Stimulated activated CD8-positive, alpha-beta memory T cell treated with anti-CD3 and anti-CD28 coated beads, Interleukin-15, amount 100 ng/mL, for 48 hours (primary cell): ENCODE data around the gene GABBR2.

ENCODE experiments used
- DNase-seq, 2 donors: peaks; one replicate each; pipeline ENCODE4 v3.0.0-alpha.2; 2020; ENCODE audit warnings: low read depth in 2 of 2

The GABBR2 gene

GRCh38 chr9:98721643-98722042 lies 12.9 kb upstream of the GABBR2 start:
- DNase-seq: no peak

- DNase-seq: no peak
These were observed 11.7 kb upstream of the GABBR2 start for GRCh38 chr9:98720402-98720801.

GRCh38 chr9:98719055-98719454 lies 10.3 kb upstream of the GABBR2 start:
- DNase-seq: no peak

DNA sequence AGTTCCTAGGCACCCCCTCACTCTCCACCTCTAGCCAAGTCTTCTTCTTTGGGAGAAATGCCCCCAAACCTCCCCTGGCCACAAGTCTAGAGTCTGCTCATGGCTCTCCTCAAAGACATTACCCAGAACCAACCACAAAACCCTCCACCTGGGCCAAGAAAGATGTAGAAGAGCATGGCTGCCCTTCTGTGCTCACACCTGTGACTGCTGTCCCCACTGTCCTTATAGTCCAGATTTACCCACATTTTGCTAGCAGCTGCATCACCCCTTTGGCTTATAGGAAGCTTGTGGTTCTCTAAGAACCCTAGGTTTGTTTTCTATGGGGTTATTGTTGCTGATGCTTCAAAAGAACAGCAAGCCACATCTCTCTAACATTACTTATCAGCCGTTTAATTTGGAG lies 6.1 kb upstream of the GABBR2 start:
- DNase-seq: no peak

DNA sequence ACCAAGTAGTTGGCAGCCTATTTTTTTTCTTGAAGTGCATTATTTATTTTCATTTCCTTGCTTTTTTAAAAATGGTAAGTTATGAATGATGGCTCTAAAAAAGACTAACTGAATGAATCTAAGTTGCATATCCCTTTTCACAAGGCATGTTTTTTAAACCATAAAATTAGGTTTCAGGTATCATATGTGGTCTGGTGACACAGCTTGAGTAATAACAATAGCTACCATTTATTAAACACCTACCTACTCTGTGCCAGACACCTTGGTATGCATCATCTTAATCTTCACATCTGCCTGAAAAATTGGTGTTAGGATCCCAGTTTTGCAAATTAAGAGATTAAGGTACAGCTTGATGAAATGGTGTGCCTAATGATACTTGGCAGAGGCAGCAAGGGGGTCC lies 4.3 kb upstream of the GABBR2 start:
- DNase-seq: no peak

DNA sequence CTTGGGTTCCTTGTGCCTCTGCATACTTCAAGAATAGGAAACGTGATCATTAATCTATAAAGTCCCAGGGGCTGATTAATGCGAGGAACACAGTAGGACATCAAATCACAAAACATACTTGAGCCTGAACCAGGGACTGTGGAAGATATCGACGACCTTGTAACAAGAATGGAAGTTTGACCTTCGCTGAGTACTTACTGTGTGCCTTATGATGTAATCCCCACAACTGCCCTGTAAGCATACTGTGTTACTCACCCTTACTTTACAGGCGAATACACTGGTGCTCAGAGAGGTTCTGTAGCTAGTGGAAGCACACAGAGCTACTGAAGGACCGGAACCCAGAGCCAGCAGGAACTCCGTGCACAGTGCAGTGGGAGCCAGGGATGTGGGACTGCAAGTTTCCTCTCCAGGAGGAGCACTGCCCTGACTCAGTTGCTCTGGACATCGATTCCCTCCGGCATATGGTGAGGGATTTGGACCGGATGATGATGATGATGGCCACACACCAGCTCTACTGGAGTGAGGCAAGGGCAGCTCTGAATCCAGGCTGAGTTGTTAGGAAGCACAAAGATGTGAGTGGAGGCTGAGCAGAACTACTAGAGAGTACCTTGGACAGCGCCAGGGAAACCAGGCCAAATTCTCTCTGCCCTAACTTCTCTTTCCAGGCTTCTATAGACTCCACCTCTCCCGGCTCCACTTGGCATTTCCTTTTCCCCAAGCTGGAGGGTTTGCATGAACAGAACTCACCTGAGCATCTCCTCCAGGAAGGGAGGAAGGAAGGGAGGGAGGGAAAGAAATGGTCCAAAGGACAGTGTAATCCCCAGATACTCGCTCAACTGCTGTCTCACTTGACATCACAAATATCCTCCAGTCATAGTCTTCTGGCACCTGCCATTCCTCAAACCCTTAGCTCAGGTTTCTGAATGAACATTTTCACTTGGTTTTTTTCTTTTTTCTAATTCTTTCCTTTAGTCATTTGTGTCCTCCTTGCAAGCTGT lies 1.5 kb upstream of the GABBR2 start:
- DNase-seq: no peak

- DNase-seq: no peak
These were observed 417 bp downstream of the GABBR2 start for GRCh38 chr9:98708103-98708932.

- DNase-seq: peak; percentile 7 to 28
These were observed 1.3 kb downstream of the GABBR2 start for GRCh38 chr9:98707166-98708102.

DNA sequence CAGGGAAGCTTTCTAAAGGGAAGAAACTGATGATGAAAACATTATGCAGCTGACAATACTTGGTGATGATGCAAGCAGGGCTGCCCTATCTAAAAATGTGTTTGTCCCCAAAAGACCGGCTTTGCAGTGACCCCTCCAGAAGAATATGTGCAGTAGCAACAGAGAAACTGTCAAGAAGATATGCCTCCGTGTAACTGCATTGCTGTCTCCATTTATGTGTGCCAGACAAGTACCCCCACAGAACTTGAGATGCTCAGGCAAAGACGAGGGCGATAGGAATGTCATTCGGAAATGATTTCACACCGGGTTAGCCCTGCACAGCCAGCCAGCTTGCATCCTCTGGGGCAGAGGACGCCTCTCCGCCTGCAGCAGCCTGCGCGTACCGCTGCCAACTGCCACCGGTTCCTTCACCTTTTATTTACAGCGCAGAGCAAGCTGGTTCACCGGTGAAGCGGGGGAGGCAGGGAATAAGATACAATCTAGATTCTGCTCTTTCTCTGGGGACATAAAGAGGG lies 2.0 kb downstream of the GABBR2 start:
- DNase-seq: no peak

DNA sequence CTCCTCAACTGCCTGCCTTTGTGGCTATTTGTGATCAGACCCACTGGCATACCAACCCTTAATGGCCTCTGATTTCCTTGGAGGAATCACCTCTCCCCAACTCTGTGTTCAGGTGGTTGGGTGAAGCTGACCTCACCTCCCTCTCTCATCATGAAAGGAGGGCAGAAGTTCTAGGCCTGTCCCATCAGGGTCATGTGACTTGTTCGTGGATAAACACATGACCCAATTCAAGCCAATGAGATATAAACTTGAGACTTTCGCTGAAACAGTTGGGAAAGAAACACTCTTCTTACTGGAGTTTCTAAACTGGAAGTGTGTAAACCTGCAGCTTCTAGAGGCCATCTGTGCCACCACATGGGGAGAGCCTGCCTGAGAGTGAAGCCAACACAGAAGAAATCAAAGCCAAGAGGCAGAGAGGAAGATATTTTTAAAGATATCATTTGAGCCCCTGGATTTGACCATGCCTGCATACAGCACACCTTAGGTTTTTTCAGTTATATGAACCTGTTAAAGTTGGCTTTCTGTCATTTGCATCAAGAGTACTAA lies 5.8 kb downstream of the GABBR2 start:
- DNase-seq: no peak

GRCh38 chr9:98702340-98702739 lies 6.4 kb downstream of the GABBR2 start:
- DNase-seq: no peak

- DNase-seq: no peak
These were observed 7.2 kb downstream of the GABBR2 start for GRCh38 chr9:98701576-98701975.

DNA sequence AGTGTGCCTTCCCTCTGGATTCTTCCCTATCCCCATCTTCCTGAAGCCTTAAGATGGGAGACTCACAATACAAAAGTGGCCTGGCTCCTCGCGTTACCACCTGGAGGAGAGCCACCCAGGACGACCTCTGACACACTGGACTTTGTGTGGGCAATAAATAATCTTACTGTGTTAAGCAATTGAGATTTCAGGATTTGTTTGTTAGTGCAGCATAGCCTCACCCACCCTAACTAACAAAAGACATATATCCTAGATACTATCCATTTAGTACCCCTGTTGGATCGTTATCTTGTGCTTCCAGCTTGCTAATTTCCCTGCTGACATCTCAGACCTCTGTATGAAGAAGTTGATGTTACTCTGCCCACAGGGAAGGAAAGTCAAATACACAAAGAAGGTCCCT lies 7.9 kb downstream of the GABBR2 start:
- DNase-seq: no peak

- no peak for DNase-seq
These were observed 9.9 kb downstream of the GABBR2 start for GRCh38 chr9:98698856-98699255.

- no peak for DNase-seq
These were observed 13.8 kb downstream of the GABBR2 start for GRCh38 chr9:98694943-98695342.

DNA sequence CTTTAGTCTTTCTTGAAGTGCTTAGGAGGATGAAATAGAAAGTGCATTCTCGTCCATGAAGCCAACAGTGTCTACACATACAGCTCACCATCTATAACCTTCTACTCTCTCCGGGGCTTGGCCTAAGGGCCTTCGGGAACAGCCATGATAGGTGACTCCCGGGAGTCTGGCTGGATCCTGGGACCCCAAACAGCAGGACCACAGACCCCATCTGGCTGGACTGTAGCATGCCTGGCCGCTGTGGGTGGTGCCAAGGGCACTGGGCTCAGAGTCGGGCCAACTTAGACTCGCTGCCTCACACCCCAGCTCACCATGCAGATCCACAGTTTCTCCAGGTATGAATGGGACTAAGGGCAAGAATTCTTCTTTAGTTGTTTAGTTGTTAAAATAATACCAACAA lies 16.3 kb downstream of the GABBR2 start:
- DNase-seq: no peak

DNA sequence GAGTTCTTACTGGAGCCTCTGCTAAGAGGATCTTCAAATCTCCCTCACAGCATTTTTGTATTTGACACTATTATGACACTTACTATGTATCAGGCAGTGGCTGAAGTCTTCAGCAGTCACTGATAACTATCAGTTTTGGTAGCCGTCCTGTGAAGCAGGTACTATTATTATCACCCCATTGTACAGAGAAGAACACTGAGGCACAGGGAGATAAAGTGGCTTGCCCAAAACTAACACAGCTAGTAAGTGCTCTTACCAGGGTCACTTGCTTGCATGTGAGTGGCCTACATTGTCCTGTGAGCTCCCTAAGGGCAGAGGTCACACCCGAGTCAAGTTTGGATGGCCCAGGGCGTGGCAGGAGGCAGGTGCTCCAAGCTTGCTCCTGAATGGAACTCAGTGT lies 16.8 kb downstream of the GABBR2 start:
- no peak for DNase-seq

GRCh38 chr9:98690686-98691085 lies 18.0 kb downstream of the GABBR2 start:
- no peak for DNase-seq

GRCh38 chr9:98688710-98689495 lies 19.8 kb downstream of the GABBR2 start:
- no peak for DNase-seq

GRCh38 chr9:98687911-98688310 lies 20.8 kb downstream of the GABBR2 start:
- no peak for DNase-seq
